H9 (cell line): Measurements from ENCODE around the gene KCNMB2. TPM values are rescaled to one million over a fixed set of nuclear protein-coding genes. Genes with fewer than 3 reads are reported as not detected.

Source experiments
- DNase-seq: peaks from one replicate; pipeline ENCODE4 v3.0.0-alpha.2; 2017
- H2AFZ ChIP-seq: one replicate; pipeline ENCODE4 v1.6.1; 2013; ENCODE audit warnings: mild to moderate bottlenecking, low read length, control low read depth, moderate library complexity
- H2AK5ac ChIP-seq: 2 replicates; pipeline ENCODE4 v1.6.1; 2013; ENCODE audit warnings: low read length, control low read depth, mixed read lengths; ENCODE audit not compliant: insufficient read length
- H2BK120ac ChIP-seq: one replicate; pipeline ENCODE4 v1.6.1; 2013; ENCODE audit warnings: low read depth, mild to moderate bottlenecking, low read length, control low read depth, inconsistent platforms; ENCODE audit not compliant: poor library complexity, severe bottlenecking
- H2BK12ac ChIP-seq: 2 replicates; pipeline ENCODE4 v1.6.1; 2013; ENCODE audit warnings: low read length, control low read depth, mixed read lengths, low read depth; ENCODE audit not compliant: insufficient read length
- H2BK15ac ChIP-seq: 2 replicates; pipeline ENCODE4 v1.6.1; 2013; ENCODE audit warnings: low read depth, low read length, control low read depth
- H2BK20ac ChIP-seq: one replicate; pipeline ENCODE4 v1.6.1; 2013; ENCODE audit warnings: low read depth, mild to moderate bottlenecking, low read length, control low read depth, inconsistent platforms; ENCODE audit not compliant: poor library complexity, severe bottlenecking
- H2BK5ac ChIP-seq: 2 replicates; pipeline ENCODE4 v1.6.1; 2013; ENCODE audit warnings: low read length, control low read depth, mixed read lengths; ENCODE audit not compliant: insufficient read length
- H3K14ac ChIP-seq: 2 replicates; pipeline ENCODE4 v1.6.1; 2013; ENCODE audit warnings: low read length, control low read depth; ENCODE audit not compliant: insufficient read depth
- H3K18ac ChIP-seq: 2 replicates; pipeline ENCODE4 v1.6.1; 2013; ENCODE audit warnings: low read depth, mild to moderate bottlenecking, mixed read lengths, low read length, control low read depth; ENCODE audit not compliant: insufficient read length
- H3K23ac ChIP-seq: 2 replicates; pipeline ENCODE4 v1.6.1; 2013; ENCODE audit warnings: low read length, control low read depth, mixed read lengths, low read depth; ENCODE audit not compliant: insufficient read length
- H3K23me2 ChIP-seq: 2 replicates; pipeline ENCODE4 v1.6.1; 2013; ENCODE audit warnings: low read depth, mild to moderate bottlenecking, mixed read lengths, low read length, control low read depth; ENCODE audit not compliant: insufficient read length, poor library complexity, severe bottlenecking
- H3K27ac ChIP-seq: 2 replicates; pipeline ENCODE4 v1.5.1; 2013; ENCODE audit warnings: low read length, control low read depth, mixed read lengths, low read depth; ENCODE audit not compliant: insufficient read length
- H3K27me3 ChIP-seq: 2 replicates; pipeline ENCODE4 v1.6.1; 2013; ENCODE audit warnings: low read length, control low read depth, inconsistent platforms; ENCODE audit not compliant: insufficient read depth
- H3K4ac ChIP-seq: 2 replicates; pipeline ENCODE4 v1.6.1; 2013; ENCODE audit warnings: low read depth, mild to moderate bottlenecking, control low read depth, inconsistent platforms, low read length, moderate library complexity
- H3K4me1 ChIP-seq: 2 replicates; pipeline ENCODE4 v1.6.1; 2013; ENCODE audit warnings: low read length, control low read depth, inconsistent platforms; ENCODE audit not compliant: insufficient read depth
- H3K4me2 ChIP-seq: 2 replicates; pipeline ENCODE4 v1.6.1; 2013; ENCODE audit warnings: low read length, control low read depth, mixed read lengths; ENCODE audit not compliant: insufficient read length, insufficient read depth
- H3K56ac ChIP-seq: 2 replicates; pipeline ENCODE4 v1.6.1; 2013; ENCODE audit warnings: low read depth, mild to moderate bottlenecking, mixed read lengths, low read length, control low read depth; ENCODE audit not compliant: insufficient read length
- H3K79me1 ChIP-seq: 2 replicates; pipeline ENCODE4 v1.6.1; 2013; ENCODE audit warnings: low read depth, mild to moderate bottlenecking, moderate library complexity, low read length, control low read depth, inconsistent platforms; ENCODE audit not compliant: insufficient read depth, poor library complexity, severe bottlenecking
- H3K79me2 ChIP-seq: 2 replicates; pipeline ENCODE4 v1.6.1; 2013; ENCODE audit warnings: low read length, control low read depth, inconsistent platforms; ENCODE audit not compliant: insufficient read depth
- H3K9ac ChIP-seq: 2 replicates; pipeline ENCODE4 v1.6.1; 2013; ENCODE audit warnings: low read length, control low read depth, mixed read lengths; ENCODE audit not compliant: insufficient read length; ENCODE audit errors: extremely low read depth
- H3K9me3 ChIP-seq: one replicate; pipeline ENCODE4 v1.6.1; 2013; ENCODE audit warnings: low read depth, low read length, inconsistent platforms; ENCODE audit not compliant: control insufficient read depth
- H3T11ph ChIP-seq: one replicate; pipeline ENCODE4 v1.6.1; 2013; ENCODE audit warnings: mild to moderate bottlenecking, low read length, control low read depth, inconsistent platforms
- H4K20me1 ChIP-seq: one replicate; pipeline ENCODE4 v1.6.1; 2013; ENCODE audit not compliant: control insufficient read depth, insufficient read length, insufficient read depth
- H4K5ac ChIP-seq: 2 replicates; pipeline ENCODE4 v1.6.1; 2013; ENCODE audit warnings: low read depth, mild to moderate bottlenecking, mixed read lengths, low read length, control low read depth; ENCODE audit not compliant: insufficient read length
- H4K8ac ChIP-seq: replicated peaks from 2 replicates; pipeline ENCODE4 v1.6.1; 2013; ENCODE audit warnings: low read length, control low read depth, mixed read lengths, low read depth; ENCODE audit not compliant: insufficient read length
- H4K91ac ChIP-seq: 2 replicates; pipeline ENCODE4 v1.6.1; 2013; ENCODE audit warnings: low read depth, mild to moderate bottlenecking, moderate library complexity, mixed read lengths, low read length, control low read depth; ENCODE audit not compliant: insufficient read length
- H3K27ac Mint-ChIP-seq, 3 experiments: 2 replicates in 2 of 3; 3 replicates in 1 of 3; pipeline ENCODE4 v1.8.0; 2020 to 2021; ENCODE audit warnings: mixed read lengths in 3 of 3, mild to moderate bottlenecking in 1 of 3, moderate library complexity in 1 of 3
- H3K27me3 Mint-ChIP-seq: 2 replicates; pipeline ENCODE4 v1.8.0; 2021; ENCODE audit warnings: low read depth, mild to moderate bottlenecking, moderate library complexity, mixed read lengths
- H3K36me3 Mint-ChIP-seq, 3 experiments: 2 replicates in 2 of 3; 3 replicates in 1 of 3; pipeline ENCODE4 v1.8.0; 2020 to 2021; ENCODE audit warnings: low read depth in 3 of 3, mixed read lengths in 3 of 3; ENCODE audit not compliant: insufficient read depth in 1 of 3
- H3K4me1 Mint-ChIP-seq, 2 experiments: 2 replicates each; pipeline ENCODE4 v1.8.0; 2020; ENCODE audit warnings: mixed read lengths in 2 of 2
- H3K4me3 Mint-ChIP-seq, 2 experiments: 2 replicates in 1 of 2; 3 replicates in 1 of 2; pipeline ENCODE4 v1.8.0; 2020 to 2021; ENCODE audit warnings: mild to moderate bottlenecking in 2 of 2, mixed read lengths in 2 of 2, moderate library complexity in 1 of 2
- H3K9me3 Mint-ChIP-seq, 2 experiments: 2 replicates in 1 of 2; 3 replicates in 1 of 2; pipeline ENCODE4 v1.8.0; 2020; ENCODE audit warnings: mild to moderate bottlenecking in 2 of 2, mixed read lengths in 2 of 2, moderate library complexity in 1 of 2
- WGBS: extraction: QIAGEN DNeasy Blood & Tissue Kit; methylation state at CpG from one replicate; pipeline ENCODE4 v1.1.7; 2013; ENCODE audit warnings: missing lambda C conversion rate, low lambda C conversion rate, mixed read lengths; ENCODE audit not compliant: insufficient read length; ENCODE audit errors: extremely low coverage; 5-methylcytosine and 5-hydroxymethylcytosine counted together
- total RNA-seq: library from RNA; stranded (reverse); gene quantifications from 2 replicates; pipeline ENCODE4 v1.2.1, GENCODE V29; 2021
- TF ChIP-seq, protein P1 (sequence below): fragments of 200-600 bp; sonication (generic); conservative IDR thresholded peaks from 3 replicates; pipeline ENCODE4 v1.8.0; 2021; ENCODE audit warnings: antibody characterized with exemption, mild to moderate bottlenecking

Gene KCNMB2
- total RNA-seq, 1 experiment from 2014 or later: not detected

DNA sequence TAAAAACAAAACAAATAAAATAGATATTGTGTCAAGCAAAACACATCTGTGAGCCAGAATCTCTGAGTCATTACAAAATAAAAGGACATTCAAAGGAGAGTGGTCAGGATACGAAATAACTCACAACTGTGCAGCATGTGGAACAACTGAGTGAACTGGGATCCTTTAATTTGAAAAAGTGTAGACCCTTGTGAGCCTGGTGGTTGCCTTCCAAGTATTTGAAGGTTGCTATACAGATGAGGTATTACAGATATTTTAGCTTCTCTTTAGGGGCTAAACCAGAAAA is 26.7 kb downstream of the KCNMB2 start:
- Histone ChIP-seq H4K8ac (no peak overlapping the region), H3K23me2 (no peaks in the 10 kb centered on the region), H3K27me3 (no peaks in the 10 kb centered on the region), H2BK20ac (no peak overlapping the region), H3K14ac (no peak overlapping the region), H3K56ac (no peak overlapping the region), H2BK5ac (no peak overlapping the region), H3T11ph (no peak overlapping the region), H2BK15ac (no peak overlapping the region), H3K23ac (no peak overlapping the region), H3K9ac (no peak overlapping the region), H3K27ac (no peak overlapping the region), H3K79me2 (no peaks in the 10 kb centered on the region), H2AK5ac (no peak overlapping the region), H3K79me1 (no peaks in the 10 kb centered on the region), H2BK12ac (no peak overlapping the region), H4K5ac (no peak overlapping the region), H2AFZ (no peak overlapping the region), H2BK120ac (no peak overlapping the region), H3K18ac (no peak overlapping the region), H3K4me2 (no peak overlapping the region), H4K91ac (no peak overlapping the region), H4K20me1 (no peaks in the 10 kb centered on the region), H3K4ac (no peak overlapping the region), H3K9me3 (no peaks in the 10 kb centered on the region), H3K4me1 (no peaks in the 10 kb centered on the region)
- H3K9me3 Mint-ChIP-seq: no peaks in the 10 kb centered on the region
- H3K36me3 Mint-ChIP-seq: no peaks in the 10 kb centered on the region
- DNase-seq: no peak
- H3K4me1 Mint-ChIP-seq: 0 out of 4 replicates have a peak, but pooled peaks cover 0 to 3% of the 10 kb centered on the region in 2 experiments
- H3K27ac Mint-ChIP-seq: no peak overlapping the region
- H3K27me3 Mint-ChIP-seq: no peaks in the 10 kb centered on the region
- TF ChIP-seq, protein P1, sequence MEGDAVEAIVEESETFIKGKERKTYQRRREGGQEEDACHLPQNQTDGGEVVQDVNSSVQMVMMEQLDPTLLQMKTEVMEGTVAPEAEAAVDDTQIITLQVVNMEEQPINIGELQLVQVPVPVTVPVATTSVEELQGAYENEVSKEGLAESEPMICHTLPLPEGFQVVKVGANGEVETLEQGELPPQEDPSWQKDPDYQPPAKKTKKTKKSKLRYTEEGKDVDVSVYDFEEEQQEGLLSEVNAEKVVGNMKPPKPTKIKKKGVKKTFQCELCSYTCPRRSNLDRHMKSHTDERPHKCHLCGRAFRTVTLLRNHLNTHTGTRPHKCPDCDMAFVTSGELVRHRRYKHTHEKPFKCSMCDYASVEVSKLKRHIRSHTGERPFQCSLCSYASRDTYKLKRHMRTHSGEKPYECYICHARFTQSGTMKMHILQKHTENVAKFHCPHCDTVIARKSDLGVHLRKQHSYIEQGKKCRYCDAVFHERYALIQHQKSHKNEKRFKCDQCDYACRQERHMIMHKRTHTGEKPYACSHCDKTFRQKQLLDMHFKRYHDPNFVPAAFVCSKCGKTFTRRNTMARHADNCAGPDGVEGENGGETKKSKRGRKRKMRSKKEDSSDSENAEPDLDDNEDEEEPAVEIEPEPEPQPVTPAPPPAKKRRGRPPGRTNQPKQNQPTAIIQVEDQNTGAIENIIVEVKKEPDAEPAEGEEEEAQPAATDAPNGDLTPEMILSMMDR: no peak
- no CpG with 5 or more reads among the region's 1 CpG for WGBS
- H3K4me3 Mint-ChIP-seq: no peak overlapping the region
